ENCODE data around the gene TMEM201. TPM values are rescaled to one million over a fixed set of nuclear protein-coding genes. Genes with fewer than 3 reads are reported as not detected.

The TMEM201 gene
- total and polyA plus RNA-seq, 8 donors = 9.1 to 21.9 (median 17.0) TPM

DNA sequence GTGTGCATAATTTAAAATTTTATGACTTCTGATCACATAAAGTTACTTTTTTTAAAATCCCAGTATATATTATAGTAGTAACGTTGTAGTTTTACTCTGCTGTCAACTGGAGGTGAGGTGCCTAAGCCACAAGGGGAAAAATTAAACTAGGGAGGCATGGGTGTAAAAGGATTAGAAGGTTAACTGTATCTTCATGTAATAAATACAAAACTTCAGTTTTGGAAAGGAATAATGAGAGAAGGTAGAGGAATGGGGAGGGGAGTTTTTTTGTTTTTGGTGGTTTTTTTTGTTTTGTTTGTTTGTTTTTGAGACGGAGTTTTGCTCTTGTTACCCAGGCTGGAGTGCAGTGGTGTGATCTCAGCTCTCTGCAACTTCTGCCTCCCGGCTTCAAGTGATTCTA is 43.8 kb upstream of the TMEM201 start:
- H3K9me3 ChIP-seq = no peaks in the 10 kb centered on the region
- H3K36me3 ChIP-seq = no peaks in the 10 kb centered on the region
- H3K27ac ChIP-seq = no peak overlapping the region
- no peak overlapping the region for H3K4me3 ChIP-seq
- no peak for DNase-seq
- no peaks in the 10 kb centered on the region for H3K27me3 ChIP-seq
- ATAC-seq = no peak
- H3K4me1 ChIP-seq = peaks cover 12 to 24% of the 10 kb centered on the region in 2 donors
- TF ChIP-seq, protein P1, sequence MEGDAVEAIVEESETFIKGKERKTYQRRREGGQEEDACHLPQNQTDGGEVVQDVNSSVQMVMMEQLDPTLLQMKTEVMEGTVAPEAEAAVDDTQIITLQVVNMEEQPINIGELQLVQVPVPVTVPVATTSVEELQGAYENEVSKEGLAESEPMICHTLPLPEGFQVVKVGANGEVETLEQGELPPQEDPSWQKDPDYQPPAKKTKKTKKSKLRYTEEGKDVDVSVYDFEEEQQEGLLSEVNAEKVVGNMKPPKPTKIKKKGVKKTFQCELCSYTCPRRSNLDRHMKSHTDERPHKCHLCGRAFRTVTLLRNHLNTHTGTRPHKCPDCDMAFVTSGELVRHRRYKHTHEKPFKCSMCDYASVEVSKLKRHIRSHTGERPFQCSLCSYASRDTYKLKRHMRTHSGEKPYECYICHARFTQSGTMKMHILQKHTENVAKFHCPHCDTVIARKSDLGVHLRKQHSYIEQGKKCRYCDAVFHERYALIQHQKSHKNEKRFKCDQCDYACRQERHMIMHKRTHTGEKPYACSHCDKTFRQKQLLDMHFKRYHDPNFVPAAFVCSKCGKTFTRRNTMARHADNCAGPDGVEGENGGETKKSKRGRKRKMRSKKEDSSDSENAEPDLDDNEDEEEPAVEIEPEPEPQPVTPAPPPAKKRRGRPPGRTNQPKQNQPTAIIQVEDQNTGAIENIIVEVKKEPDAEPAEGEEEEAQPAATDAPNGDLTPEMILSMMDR (IDR thresholded peaks at IDR 0.05) = no peak
- intact Hi-C loops (cut with DNase I) = no loop called here

DNA sequence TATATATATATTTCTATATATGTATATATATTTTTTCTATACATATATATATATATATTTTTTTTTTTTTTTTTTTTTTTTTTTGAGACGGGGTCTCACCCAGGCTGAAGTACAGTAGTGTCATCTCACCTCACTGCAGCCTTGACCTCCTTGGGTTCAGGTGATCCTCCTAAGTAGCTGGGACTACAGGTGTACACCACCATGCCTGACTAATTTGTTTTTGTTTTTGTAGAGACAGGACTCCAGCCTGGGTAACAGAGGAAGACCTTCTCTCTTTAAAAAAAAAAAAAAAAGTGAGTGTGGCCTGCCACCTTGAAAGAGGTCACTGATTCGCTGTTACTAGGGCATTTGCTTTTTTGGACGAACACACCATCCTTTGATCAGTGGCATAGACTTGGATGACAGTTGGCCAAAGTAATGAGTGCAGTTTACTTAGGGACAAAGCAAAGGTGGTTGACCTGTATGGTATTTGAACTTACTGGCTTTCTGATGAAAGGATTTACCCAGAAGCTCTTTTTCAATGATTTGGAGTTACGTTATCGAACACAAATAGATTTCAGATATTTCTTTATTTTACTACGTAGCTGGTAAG is 38.7 kb upstream of the TMEM201 start:
- Histone ChIP-seq H3K27me3 (no peaks in the 10 kb centered on the region), H3K4me1 (no peaks in the 10 kb centered on the region), H3K9me3 (no peaks in the 10 kb centered on the region), H3K27ac (no peak overlapping the region), H3K36me3 (peaks cover 0 to 14% of the 10 kb centered on the region in 2 donors), H3K4me3 (no peak overlapping the region)
- intact Hi-C loops (cut with DNase I) = no loop called here
- DNase-seq = no peak
- TF ChIP-seq, protein P1 (IDR thresholded peaks at IDR 0.05) = no peak
- ATAC-seq = no peak

DNA sequence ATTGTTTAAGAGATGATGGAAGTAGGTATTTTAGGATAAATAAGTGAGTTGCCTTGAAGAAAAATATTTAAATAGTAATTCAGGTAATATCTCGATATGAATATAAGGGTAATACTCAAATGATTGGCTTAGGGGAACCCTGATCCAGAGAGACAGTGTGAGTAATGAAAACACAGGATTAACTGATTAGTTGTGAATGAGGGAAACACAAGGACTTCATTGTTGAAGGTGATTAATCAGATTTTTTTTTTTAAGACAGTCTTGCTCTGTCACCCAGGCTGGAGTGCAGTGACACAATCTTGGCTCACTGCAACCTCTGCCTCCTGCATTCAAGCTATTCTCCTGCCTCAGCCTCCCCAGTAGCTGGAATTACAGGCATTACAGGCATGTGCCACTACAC is 36.7 kb upstream of the TMEM201 start:
- DNase-seq (no peak), ATAC-seq (no peak)
- H3K9me3 ChIP-seq = no peaks in the 10 kb centered on the region
- peaks cover 0 to 31% of the 10 kb centered on the region in 2 donors for H3K36me3 ChIP-seq
- H3K4me3 ChIP-seq = no peak overlapping the region
- H3K27ac ChIP-seq = no peak overlapping the region
- TF ChIP-seq, protein P1 (IDR thresholded peaks at IDR 0.05) = no peak
- H3K4me1 ChIP-seq = peaks cover 0 to 8% of the 10 kb centered on the region in 2 donors
- intact Hi-C loops (cut with DNase I) = no loop called here
- no peaks in the 10 kb centered on the region for H3K27me3 ChIP-seq

DNA sequence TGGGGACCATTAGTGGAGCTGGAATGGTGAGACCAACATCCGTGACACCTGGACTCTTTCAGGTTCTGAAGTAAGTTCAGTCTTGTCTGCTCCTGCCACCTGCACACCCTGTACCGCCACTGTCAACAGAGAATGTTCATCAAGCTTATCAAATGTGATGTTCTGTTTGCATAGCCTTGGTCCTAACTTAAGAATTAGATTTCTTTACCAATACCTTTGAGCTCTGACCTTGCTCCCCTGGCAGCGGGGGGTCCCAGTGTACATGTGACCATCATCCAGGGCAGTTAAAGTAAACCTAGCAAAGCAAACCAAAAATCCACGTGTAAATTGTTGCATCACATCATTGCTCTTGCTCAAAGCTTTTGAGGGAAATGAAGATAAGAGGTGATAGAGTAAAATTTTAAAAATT is 35.0 kb upstream of the TMEM201 start:
- Histone ChIP-seq H3K4me3 (no peak overlapping the region), H3K27me3 (no peaks in the 10 kb centered on the region), H3K27ac (no peak overlapping the region), H3K4me1 (peaks cover 0 to 9% of the 10 kb centered on the region in 2 donors), H3K36me3 (peaks cover 0 to 36% of the 10 kb centered on the region in 2 donors), H3K9me3 (no peaks in the 10 kb centered on the region)
- intact Hi-C loops (cut with DNase I) = no loop called here
- TF ChIP-seq, protein P1 (IDR thresholded peaks at IDR 0.05) = no peak
- no peak for ATAC-seq
- DNase-seq = no peak

DNA sequence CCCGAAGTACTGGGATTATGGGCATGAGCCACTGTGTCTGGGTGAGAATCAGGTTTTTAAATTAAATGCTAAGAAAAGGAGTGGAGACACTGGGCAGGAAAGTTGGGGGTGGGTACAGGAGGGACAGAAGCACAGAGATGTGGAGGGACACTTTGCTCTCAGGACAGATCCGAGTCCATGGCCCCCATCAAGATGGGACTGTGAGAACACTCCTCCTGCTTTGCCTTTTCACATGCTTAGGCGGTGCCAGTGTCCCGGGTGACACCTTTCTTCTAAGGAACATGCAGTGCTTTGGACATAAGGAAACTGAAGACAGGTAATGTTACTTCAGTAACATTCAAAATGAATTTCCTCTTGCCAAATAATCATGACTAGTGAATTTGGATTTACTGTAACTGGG is 32.8 kb upstream of the TMEM201 start:
- Histone ChIP-seq H3K4me1 (peaks cover 0 to 25% of the 10 kb centered on the region in 2 donors), H3K36me3 (peaks cover 0 to 36% of the 10 kb centered on the region in 2 donors), H3K9me3 (no peaks in the 10 kb centered on the region), H3K27me3 (no peaks in the 10 kb centered on the region), H3K4me3 (no peak overlapping the region), H3K27ac (no peak overlapping the region)
- TF ChIP-seq, protein P1 (IDR thresholded peaks at IDR 0.05) = no peak
- no peak for DNase-seq
- ATAC-seq = no peak
- intact Hi-C loops (cut with DNase I) = no loop called here
